CD4-positive, alpha-beta T cell treated with Interleukin-4 for 4 hours (primary cell): ENCODE data around the gene MRPS34.

Experiments used
- DNase-seq: peaks from one replicate; pipeline ENCODE4 v3.0.0-alpha.2; 2020

MRPS34 gene

GRCh38 chr16:1768767-1769401 lies 4.0 kb downstream of the MRPS34 start:
- DNase-seq = no peak

GRCh38 chr16:1768061-1768766 lies 4.7 kb downstream of the MRPS34 start:
- DNase-seq = no peak

GRCh38 chr16:1767116-1767994 lies 5.6 kb downstream of the MRPS34 start:
- no peak for DNase-seq

- no peak for DNase-seq
Measured at GRCh38 chr16:1766701-1767100, 6.2 kb downstream of the MRPS34 start.

- no peak for DNase-seq
Measured at GRCh38 chr16:1766231-1766630, 6.7 kb downstream of the MRPS34 start.

GRCh38 chr16:1765826-1766225 lies 7.1 kb downstream of the MRPS34 start:
- no peak for DNase-seq

GRCh38 chr16:1764971-1765370 lies 8.0 kb downstream of the MRPS34 start:
- DNase-seq = no peak

- no peak for DNase-seq
Measured at GRCh38 chr16:1763521-1764511, 9.1 kb downstream of the MRPS34 start.

GRCh38 chr16:1762879-1763520 lies 9.9 kb downstream of the MRPS34 start:
- DNase-seq = no peak

GRCh38 chr16:1762196-1762878 lies 10.6 kb downstream of the MRPS34 start:
- no peak for DNase-seq

GRCh38 chr16:1761751-1762150 lies 11.2 kb downstream of the MRPS34 start:
- DNase-seq = no peak

- no peak for DNase-seq
Measured at GRCh38 chr16:1760911-1761310, 12.0 kb downstream of the MRPS34 start.

- no peak for DNase-seq
Measured at GRCh38 chr16:1759511-1759910, 13.4 kb downstream of the MRPS34 start.

- no peak for DNase-seq
Measured at GRCh38 chr16:1758923-1759322, 14.0 kb downstream of the MRPS34 start.

- DNase-seq = no peak
Measured at GRCh38 chr16:1757714-1758461, 15.0 kb downstream of the MRPS34 start.

GRCh38 chr16:1754204-1754603 lies 18.7 kb downstream of the MRPS34 start:
- no peak for DNase-seq

- no peak for DNase-seq
Measured at GRCh38 chr16:1752853-1753252, 20.1 kb downstream of the MRPS34 start.

GRCh38 chr16:1751946-1752345 lies 21.0 kb downstream of the MRPS34 start:
- no peak for DNase-seq

GRCh38 chr16:1749152-1750117 lies 23.5 kb downstream of the MRPS34 start:
- no peak for DNase-seq
